DND-41 (cell line): ENCODE measurements around the gene LIPG.

ENCODE experiments used
- CTCF ChIP-seq: IDR thresholded peaks from 2 replicates; pipeline ENCODE4 v1.5.1; 2012; ENCODE audit warnings: borderline replicate concordance, low read length, moderate library complexity, mild to moderate bottlenecking; ENCODE audit not compliant: poor library complexity, severe bottlenecking; ENCODE audit errors: extremely low read depth
- EZH2 ChIP-seq: IDR thresholded peaks from 3 replicates; pipeline ENCODE4 v1.6.1; 2012; ENCODE audit warnings: borderline replicate concordance, low read depth, mild to moderate bottlenecking, moderate library complexity, low read length, inconsistent platforms; ENCODE audit not compliant: severe bottlenecking

- TF ChIP-seq CTCF (no peak), EZH2 (no peak)
Observed at GRCh38 chr18:49646873-49647272, 85.0 kb downstream of the LIPG start.
